Right lobe of liver (tissue), 6 donors: Measurements from ENCODE around the gene OTOP3. TPM values are rescaled to one million over a fixed set of nuclear protein-coding genes. Genes with fewer than 3 reads are reported as not detected.
"Not testable (repeated sequence)": the region's sequence is repeated elsewhere in the genome, so short reads cannot be mapped to it uniquely, and the experiment has no call there.

Experiments
- ATAC-seq, 4 donors: fragments of 200-7000 bp; cut with Tn5 transposase; one replicate each; pipeline ENCODE4 v1.9.1; 2020; ENCODE audit warnings: mild to moderate bottlenecking in 4 of 4, moderate library complexity in 4 of 4
- DNase-seq, 3 donors: peaks; one replicate each; pipeline ENCODE4 v3.0.0-alpha.2; 2020
- H3K27ac ChIP-seq, 3 donors: fragments of 200-600 bp; one replicate each; pipeline ENCODE4 v1.8.0; 2022
- H3K27me3 ChIP-seq, 2 donors: fragments of 200-600 bp; one replicate each; pipeline ENCODE4 v1.8.0; 2022
- H3K36me3 ChIP-seq, 4 donors: fragments of 200-600 bp; sonication (generic) in 1 of 4; one replicate each; pipeline versions ENCODE4 v1.5.1 to v1.8.0; 2017 to 2022; ENCODE audit warnings: control low read depth in 1 of 4
- H3K4me1 ChIP-seq, 4 donors: fragments of 200-600 bp; sonication (generic) in 1 of 4; one replicate each; pipeline versions ENCODE4 v1.5.1 to v1.8.0; 2017 to 2022; ENCODE audit warnings: control low read depth in 1 of 4
- H3K4me3 ChIP-seq, 3 donors: fragments of 200-600 bp; one replicate each; pipeline ENCODE4 v1.8.0; 2022
- H3K9me3 ChIP-seq, 4 donors: fragments of 200-600 bp; sonication (generic) in 1 of 4; one replicate each; pipeline versions ENCODE4 v1.5.1 to v1.8.0; 2017 to 2022; ENCODE audit warnings: control low read depth in 1 of 4
- POLR2A ChIP-seq: fragments of 450-650 bp; IDR thresholded peaks from one replicate; pipeline ENCODE4 v1.6.1; 2017; ENCODE audit warnings: antibody characterized with exemption, mild to moderate bottlenecking
- WGBS: methylation state at CpG from one replicate; pipeline ENCODE4 v1.1.6; 2018; ENCODE audit warnings: low coverage, low lambda C conversion rate; ENCODE audit not compliant: insufficient coverage; ENCODE audit errors: missing lambda C conversion rate; 5-methylcytosine and 5-hydroxymethylcytosine counted together
- intact Hi-C, 2 donors: fragments of 100-400 bp; cut with DNase I; formaldehyde crosslinking; loops; one replicate each; pipeline versions ENCODE4 v1.11.2 to v1.14.1; 2022
- total RNA-seq, 6 experiments: library from RNA; depleted of rRNA in 2 of 6; stranded (reverse); fragments of >200 nt in 2 of 6; fragmentation: NEBNext Ultra II Directional in 3 of 6; extraction: Animal tissue kit (Norgen Biotek cat#: 25700) in 3 of 6; gene quantifications; one replicate each; pipeline versions ENCODE4 v1.1.0 to v1.2.4, GENCODE V29; 2016 to 2023
- TF ChIP-seq, protein P1 (sequence below), 4 donors: fragments of 200-600 bp in 3 of 4; fragments of 450-650 bp in 1 of 4; IDR thresholded peaks; one replicate each; pipeline versions ENCODE4 v1.5.1 to v1.8.0; 2016 to 2022; ENCODE audit warnings: antibody characterized with exemption in 4 of 4, mild to moderate bottlenecking in 2 of 4
- donor health status: DM: no; HTN: yes; CAD: no.
- donor health status: DM: no; HTN: no; CAD: no.
- donor health status: DM: no; HTN: no; CAD: no.
- donor health status: DM: no; HTN: yes; CAD: no.
- donor health status: DM: no; HTN: yes; CAD: no.

Gene OTOP3
- total RNA-seq, 6 experiments from 2014 or later: not detected

DNA sequence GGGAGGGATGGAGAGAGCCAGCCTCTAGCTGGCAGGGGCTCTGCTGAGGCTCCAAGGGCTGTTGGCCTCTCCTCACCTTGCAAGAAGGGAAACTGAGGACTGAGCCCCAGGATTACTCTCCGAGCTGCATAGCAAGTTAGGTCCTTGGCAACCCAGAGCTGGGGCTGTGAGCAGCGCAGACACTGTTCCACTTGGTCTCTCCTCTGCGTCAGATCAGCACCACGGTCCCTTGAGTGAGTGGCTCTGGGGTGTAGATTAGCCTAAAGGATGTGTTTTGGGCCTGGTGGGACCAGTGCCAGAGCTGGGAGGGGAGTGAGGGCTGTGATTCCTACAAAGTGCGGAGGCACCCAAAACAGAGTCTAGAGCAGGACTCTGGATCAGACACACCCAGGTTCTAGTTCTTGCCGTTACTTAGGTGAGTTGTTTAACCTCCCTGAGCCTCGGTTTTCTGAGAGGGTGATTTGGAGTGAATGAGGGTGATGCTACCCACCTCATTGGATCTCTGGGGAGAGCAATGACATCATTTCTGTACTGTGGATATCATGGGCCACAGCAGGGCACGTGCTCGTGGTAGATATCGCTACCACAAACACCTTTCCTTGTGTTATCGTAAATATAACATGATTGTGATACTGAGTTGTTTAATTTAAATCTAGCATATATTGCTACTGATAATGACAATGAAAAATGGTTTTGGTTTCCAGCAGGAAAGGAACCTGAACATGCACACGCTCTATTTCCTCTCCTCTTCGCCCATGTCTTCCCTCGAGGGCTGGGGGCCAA is 34.2 kb upstream of the OTOP3 start:
- H3K27me3 ChIP-seq: no peaks in the 10 kb centered on the region
- DNase-seq (no peak), ATAC-seq (no peak)
- H3K4me1 ChIP-seq: no peaks in the 10 kb centered on the region
- intact Hi-C loops: no loop called here
- H3K4me3 ChIP-seq: no peak overlapping the region
- H3K36me3 ChIP-seq: no peaks in the 10 kb centered on the region
- no peak overlapping the region for H3K27ac ChIP-seq
- no peak for TF ChIP-seq POLR2A
- TF ChIP-seq, protein P1, sequence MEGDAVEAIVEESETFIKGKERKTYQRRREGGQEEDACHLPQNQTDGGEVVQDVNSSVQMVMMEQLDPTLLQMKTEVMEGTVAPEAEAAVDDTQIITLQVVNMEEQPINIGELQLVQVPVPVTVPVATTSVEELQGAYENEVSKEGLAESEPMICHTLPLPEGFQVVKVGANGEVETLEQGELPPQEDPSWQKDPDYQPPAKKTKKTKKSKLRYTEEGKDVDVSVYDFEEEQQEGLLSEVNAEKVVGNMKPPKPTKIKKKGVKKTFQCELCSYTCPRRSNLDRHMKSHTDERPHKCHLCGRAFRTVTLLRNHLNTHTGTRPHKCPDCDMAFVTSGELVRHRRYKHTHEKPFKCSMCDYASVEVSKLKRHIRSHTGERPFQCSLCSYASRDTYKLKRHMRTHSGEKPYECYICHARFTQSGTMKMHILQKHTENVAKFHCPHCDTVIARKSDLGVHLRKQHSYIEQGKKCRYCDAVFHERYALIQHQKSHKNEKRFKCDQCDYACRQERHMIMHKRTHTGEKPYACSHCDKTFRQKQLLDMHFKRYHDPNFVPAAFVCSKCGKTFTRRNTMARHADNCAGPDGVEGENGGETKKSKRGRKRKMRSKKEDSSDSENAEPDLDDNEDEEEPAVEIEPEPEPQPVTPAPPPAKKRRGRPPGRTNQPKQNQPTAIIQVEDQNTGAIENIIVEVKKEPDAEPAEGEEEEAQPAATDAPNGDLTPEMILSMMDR (IDR thresholded peaks at IDR 0.05): no peak
- H3K9me3 ChIP-seq: no peaks in the 10 kb centered on the region
- WGBS: 38% methylated on average over 9 of the region's 14 CpGs

DNA sequence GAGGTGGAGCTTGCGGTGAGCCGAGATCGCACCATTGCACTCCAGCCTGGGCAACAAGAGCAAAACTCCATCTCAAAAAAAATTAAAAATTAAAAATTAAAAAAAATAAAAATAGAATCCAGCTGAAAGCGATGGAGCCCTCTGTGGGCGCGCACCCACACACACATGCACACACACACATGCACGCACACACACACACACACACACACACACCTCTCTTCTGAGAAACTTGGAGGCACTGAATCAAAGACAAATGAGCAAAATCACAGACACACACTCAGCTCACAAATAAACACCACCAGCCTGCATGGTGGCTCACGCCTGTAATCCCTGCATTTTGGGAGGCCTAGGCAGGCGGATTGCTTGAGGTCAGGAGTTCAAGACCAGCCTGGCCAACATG is 32.7 kb upstream of the OTOP3 start:
- TF ChIP-seq, protein P1 (IDR thresholded peaks at IDR 0.05): no peak
- TF ChIP-seq POLR2A: no peak
- DNase-seq (no peak), ATAC-seq (no peak)
- H3K9me3 ChIP-seq: no peaks in the 10 kb centered on the region
- H3K4me1 ChIP-seq: no peaks in the 10 kb centered on the region
- WGBS: 76% methylated on average over 8 of the region's 9 CpGs
- no peak overlapping the region for H3K27ac ChIP-seq
- no peaks in the 10 kb centered on the region for H3K27me3 ChIP-seq
- no peaks in the 10 kb centered on the region for H3K36me3 ChIP-seq
- H3K4me3 ChIP-seq: no peak overlapping the region
- intact Hi-C loops: no loop called here

DNA sequence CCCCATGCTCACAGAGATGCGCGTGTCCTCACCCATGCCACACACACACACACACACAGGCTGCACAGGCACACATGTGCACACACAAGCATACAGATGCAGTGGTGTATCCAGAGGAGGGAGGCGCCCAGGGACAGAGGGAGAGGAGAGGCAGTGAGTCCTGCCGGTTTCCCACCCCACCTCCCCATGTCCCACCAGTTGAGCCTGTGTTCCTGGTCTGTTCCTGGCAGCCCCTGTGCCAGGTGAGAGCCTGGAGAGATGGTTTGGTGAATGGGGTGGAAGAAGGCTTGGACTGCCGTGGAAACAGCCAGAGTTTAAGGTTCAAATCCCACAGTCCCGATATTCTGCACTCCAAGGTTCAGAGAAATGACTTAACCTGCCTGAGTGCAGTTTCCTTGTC is 32.0 kb upstream of the OTOP3 start:
- ATAC-seq: peak in 1 of 4 donors; percentile 25
- H3K36me3 ChIP-seq: no peaks in the 10 kb centered on the region
- no peak overlapping the region for H3K27ac ChIP-seq
- no peak for TF ChIP-seq POLR2A
- TF ChIP-seq, protein P1 (IDR thresholded peaks at IDR 0.05): no peak
- DNase-seq: no peak
- 40% methylated on average over 5 of the region's 6 CpGs for WGBS
- no peaks in the 10 kb centered on the region for H3K9me3 ChIP-seq
- H3K4me3 ChIP-seq: no peak overlapping the region
- H3K27me3 ChIP-seq: no peaks in the 10 kb centered on the region
- H3K4me1 ChIP-seq: no peaks in the 10 kb centered on the region
- intact Hi-C loops: no loop called here

DNA sequence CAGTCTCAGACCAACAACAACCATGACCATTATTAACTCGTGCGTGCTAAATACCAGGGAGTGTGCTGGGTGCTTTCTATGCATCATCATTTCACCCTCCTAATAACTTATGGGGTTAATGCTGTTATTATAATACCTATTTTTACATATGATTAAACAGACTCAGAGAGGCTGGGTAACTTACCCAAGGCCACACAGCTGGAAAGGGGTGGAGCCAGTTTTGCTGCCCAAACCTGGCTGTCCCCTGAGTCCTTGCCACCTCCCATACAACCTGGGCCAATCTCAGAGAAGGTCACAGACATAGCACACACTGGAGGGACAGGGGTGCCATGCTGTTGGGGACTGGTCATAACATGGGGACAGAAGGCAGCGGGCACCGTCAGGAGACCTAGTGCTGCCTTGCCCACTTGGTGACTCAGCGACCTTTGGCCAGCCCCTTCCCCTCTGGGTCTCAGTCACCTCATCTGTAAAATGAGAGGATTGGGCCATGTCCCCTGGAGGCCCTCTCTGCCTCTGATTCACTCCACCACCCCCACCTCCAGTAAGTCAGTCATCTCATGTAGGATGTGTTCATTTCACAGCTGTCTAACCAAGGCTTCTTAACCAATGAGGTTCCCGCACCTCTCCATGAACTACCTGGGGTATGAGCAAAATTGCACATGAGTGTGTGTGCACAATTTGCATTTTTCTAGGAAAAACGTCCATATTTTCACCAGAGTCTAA is 30.9 kb upstream of the OTOP3 start:
- peak in 1 of 4 donors; percentile 36 for ATAC-seq
- H3K4me3 ChIP-seq: no peak overlapping the region
- no peaks in the 10 kb centered on the region for H3K27me3 ChIP-seq
- H3K4me1 ChIP-seq: no peaks in the 10 kb centered on the region
- H3K36me3 ChIP-seq: no peaks in the 10 kb centered on the region
- intact Hi-C loops: no loop called here
- DNase-seq: no peak
- H3K9me3 ChIP-seq: no peaks in the 10 kb centered on the region
- H3K27ac ChIP-seq: no peak overlapping the region
- 56% methylated on average over 6 of the region's 7 CpGs for WGBS
- TF ChIP-seq, protein P1 (IDR thresholded peaks at IDR 0.05): no peak
- TF ChIP-seq POLR2A: no peak

DNA sequence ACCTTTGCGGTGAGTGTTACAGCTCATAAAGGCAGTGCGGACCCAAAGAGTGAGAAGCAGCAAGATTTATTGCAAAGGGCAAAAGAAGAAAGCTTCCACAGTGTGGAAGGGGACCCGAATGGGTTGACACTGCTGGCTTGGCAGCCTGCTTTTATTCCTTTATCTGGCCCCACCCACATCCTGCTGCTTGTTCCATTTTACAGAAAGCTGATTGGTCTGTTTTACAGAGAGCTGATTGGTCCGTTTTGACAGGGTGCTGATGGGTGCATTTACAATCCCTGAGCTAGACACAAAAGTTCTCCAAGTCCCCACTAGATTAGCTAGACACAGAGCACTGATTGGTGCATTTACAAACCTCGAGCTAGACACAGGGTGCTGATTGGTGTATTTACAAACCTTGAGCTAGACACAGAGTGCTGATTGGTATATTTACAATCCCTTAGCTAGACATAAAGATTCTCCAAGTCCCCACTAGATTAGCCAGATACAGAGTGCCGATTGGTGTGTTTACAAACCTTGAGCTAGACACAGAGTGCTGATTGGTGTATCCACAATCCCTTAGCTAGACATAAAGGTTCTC is 29.4 kb upstream of the OTOP3 start:
- H3K27me3 ChIP-seq, H3K4me1 ChIP-seq, H3K36me3 ChIP-seq, intact Hi-C loops, DNase-seq, H3K9me3 ChIP-seq, H3K27ac ChIP-seq, H3K4me3 ChIP-seq, ATAC-seq: not testable (repeated sequence)
- 67% methylated on average over 5 of the region's 6 CpGs for WGBS
